Spinal cord (tissue), 10 donors: ENCODE results near the gene SEC14L6. TPM values are rescaled to one million over a fixed set of nuclear protein-coding genes. Genes with fewer than 3 reads are reported as not detected.
A peak's percentile ranks its signal among the peaks of the same experiment; 100 is the strongest.

Source experiments
- DNase-seq, 6 donors: peaks; one replicate each; pipeline versions ENCODE4 v3.0.0 to v3.0.0-alpha.2; 2013 to 2015; ENCODE audit warnings: low spot score in 6 of 6, low read depth in 4 of 6
- H3K27ac ChIP-seq: one replicate; pipeline ENCODE4 v1.5.1; 2013; ENCODE audit warnings: low read depth, low read length, control low read depth
- H3K27me3 ChIP-seq: one replicate; pipeline ENCODE4 v1.6.1; 2013; ENCODE audit warnings: low read length; ENCODE audit not compliant: control insufficient read depth, insufficient read depth
- H3K36me3 ChIP-seq: one replicate; pipeline ENCODE4 v1.6.1; 2013; ENCODE audit warnings: low read length; ENCODE audit not compliant: control insufficient read depth, insufficient read depth
- H3K4me1 ChIP-seq: one replicate; pipeline ENCODE4 v1.6.1; 2013; ENCODE audit warnings: low read length; ENCODE audit not compliant: control insufficient read depth, insufficient read depth
- H3K4me3 ChIP-seq: one replicate; pipeline ENCODE4 v1.5.1; 2013; ENCODE audit warnings: low read depth, low read length, control low read depth
- H3K9me3 ChIP-seq: one replicate; pipeline ENCODE4 v1.6.1; 2013; ENCODE audit warnings: low read length; ENCODE audit not compliant: control insufficient read depth, insufficient read depth
- WGBS: methylation state at CpG from one replicate; pipeline ENCODE4 v1.1.5; 2013; ENCODE audit warnings: missing lambda C conversion rate; ENCODE audit not compliant: insufficient coverage; 5-methylcytosine and 5-hydroxymethylcytosine counted together
- polyA plus RNA-seq, 2 donors: library from polyadenylated mRNA; unstranded; fragments of 120-200 nt; gene quantifications; one replicate each; pipeline ENCODE4 v1.2.1, GENCODE V29; 2013; ENCODE audit not compliant: insufficient read length in 2 of 2
- total RNA-seq, 2 donors: library from RNA; depleted of rRNA in 1 of 2; stranded (reverse); fragments of 120-200 nt in 1 of 2; fragments of >200 nt in 1 of 2; gene quantifications; one replicate each; pipeline versions ENCODE4 v1.2.3 to v1.2.4, GENCODE V29; 2013 to 2014
- donor health status: healthy.

SEC14L6 gene
- total and polyA plus RNA-seq, 4 donors, result 2.6 to 7.9 (median 3.5) TPM

DNA sequence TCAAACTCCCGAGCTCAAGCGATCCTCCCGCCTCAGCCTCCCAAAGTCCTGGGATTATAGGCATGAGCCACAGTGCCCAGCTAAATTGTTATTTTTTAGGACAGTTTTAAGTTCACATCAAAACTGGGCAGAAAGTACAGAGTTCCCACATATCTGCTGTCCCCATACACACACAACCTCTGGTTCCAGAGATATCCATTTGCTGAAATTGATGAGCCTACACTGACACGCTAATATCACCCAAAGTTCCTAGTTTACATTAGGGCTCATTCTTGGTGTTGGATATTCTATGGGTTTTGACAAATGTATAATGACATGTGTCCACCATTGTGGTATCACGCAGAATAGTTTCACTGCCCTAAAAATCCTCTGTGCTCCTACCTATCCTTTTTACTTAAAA is 38.3 kb downstream of the SEC14L6 start:
- Histone ChIP-seq H3K27ac (no peak overlapping the region), H3K9me3 (no peaks in the 10 kb centered on the region), H3K4me3 (no peak overlapping the region), H3K4me1 (no peaks in the 10 kb centered on the region), H3K27me3 (peaks cover 21% of the 10 kb centered on the region), H3K36me3 (no peaks in the 10 kb centered on the region)
- WGBS, result 100% methylated on average over 3 of the region's 5 CpGs
- DNase-seq, result no peak

DNA sequence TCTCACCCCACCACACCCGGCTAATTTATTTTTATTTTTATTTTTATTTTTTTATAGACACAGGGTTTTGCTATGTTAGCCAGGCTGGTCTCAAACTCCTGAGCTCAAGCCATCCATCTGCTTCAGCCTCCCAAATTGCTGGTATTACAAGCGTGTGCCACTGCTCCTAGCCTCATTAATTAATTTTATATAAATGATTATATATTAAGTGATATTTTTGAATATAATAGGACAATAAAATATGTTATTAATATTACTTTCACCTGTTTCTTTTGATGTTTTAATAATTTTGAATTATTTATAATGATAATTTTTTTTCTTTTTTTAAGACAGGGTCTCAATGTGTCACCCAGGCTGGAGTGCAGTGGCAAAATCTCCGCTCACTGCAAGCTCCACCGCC is 38.9 kb downstream of the SEC14L6 start:
- no peak for DNase-seq
- H3K27ac ChIP-seq, result no peak overlapping the region
- no CpG with 5 or more reads among the region's 4 CpGs for WGBS
- no peaks in the 10 kb centered on the region for H3K9me3 ChIP-seq
- no peak overlapping the region for H3K4me3 ChIP-seq
- H3K27me3 ChIP-seq, result peaks cover 21% of the 10 kb centered on the region
- H3K36me3 ChIP-seq, result no peaks in the 10 kb centered on the region
- H3K4me1 ChIP-seq, result no peaks in the 10 kb centered on the region

DNA sequence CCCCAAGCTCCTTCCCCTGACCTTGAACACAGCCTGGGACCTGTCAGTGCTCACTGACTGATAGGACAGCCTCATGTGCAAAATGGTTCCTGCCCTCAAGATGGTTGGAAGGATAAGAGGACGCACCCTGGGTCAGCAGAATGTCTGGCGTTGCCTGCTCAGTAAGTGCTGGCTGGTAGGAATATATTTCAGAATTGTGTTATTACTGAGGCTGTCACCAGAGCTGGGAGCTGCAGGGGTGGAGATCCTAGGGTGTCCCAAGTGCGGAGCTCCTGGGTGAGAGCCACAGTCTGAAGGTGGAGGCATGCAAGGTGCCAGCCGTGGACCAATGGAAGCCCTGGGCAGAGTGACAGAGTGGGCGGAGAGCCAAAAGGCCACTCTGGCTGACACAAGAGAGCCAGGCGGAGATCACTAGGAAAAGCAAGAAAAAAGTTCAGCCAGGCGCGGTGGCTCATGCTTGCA is 40.0 kb downstream of the SEC14L6 start:
- H3K9me3 ChIP-seq, result no peaks in the 10 kb centered on the region
- H3K36me3 ChIP-seq, result no peaks in the 10 kb centered on the region
- no peaks in the 10 kb centered on the region for H3K4me1 ChIP-seq
- DNase-seq, result no peak
- 73% methylated on average over 8 of the region's 8 CpGs for WGBS
- H3K27me3 ChIP-seq, result peaks cover 21% of the 10 kb centered on the region
- no peak overlapping the region for H3K27ac ChIP-seq
- H3K4me3 ChIP-seq, result no peak overlapping the region

DNA sequence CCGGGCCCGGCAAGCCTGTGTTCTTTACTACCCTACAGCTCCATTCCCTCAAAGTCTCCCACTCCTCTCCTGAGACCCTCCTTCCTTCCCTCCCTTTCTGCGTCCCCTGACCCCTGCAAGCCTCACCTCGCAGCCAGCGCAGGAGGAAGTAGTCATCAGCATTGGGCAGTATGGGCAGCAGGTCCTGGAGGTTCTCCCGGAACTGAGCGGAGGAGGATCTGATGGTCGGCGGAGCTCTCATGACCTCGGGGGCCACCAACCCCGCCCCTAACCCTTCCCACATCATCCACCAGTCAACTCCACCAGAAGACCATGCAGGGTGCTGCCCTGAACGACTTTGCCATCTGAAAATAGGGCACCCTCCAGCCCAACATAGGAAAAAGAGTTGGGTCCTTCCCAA is 43.0 kb downstream of the SEC14L6 start:
- no peak for DNase-seq
- Histone ChIP-seq H3K9me3 (no peaks in the 10 kb centered on the region), H3K36me3 (no peaks in the 10 kb centered on the region), H3K27ac (no peak overlapping the region), H3K4me3 (no peak overlapping the region), H3K4me1 (no peaks in the 10 kb centered on the region), H3K27me3 (peaks cover 21% of the 10 kb centered on the region)
- WGBS, result 78% methylated on average over 6 of the region's 12 CpGs

DNA sequence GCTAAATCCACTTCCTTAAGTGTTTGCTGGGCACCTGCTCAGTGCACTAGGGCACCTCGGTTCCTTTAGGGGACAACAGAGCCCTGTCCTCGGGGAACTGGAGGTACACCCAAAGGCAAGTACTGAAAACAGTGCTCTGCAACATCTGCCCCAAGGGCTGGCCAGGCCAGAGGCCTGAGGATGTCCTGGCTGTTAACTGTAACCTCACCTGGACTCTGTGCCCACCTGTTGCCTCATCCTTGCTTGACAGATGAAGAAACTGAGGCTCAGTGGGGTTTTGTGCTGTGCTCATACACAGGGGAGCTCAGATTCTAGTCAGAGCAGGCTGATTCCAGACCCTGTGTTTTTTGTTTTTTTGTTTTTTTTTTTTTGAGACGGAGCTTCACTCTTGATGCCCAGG is 43.6 kb downstream of the SEC14L6 start:
- Histone ChIP-seq H3K4me1 (no peaks in the 10 kb centered on the region), H3K4me3 (no peak overlapping the region), H3K36me3 (no peaks in the 10 kb centered on the region), H3K9me3 (no peaks in the 10 kb centered on the region), H3K27ac (no peak overlapping the region), H3K27me3 (peaks cover 21% of the 10 kb centered on the region)
- DNase-seq, result no peak
- 65% methylated on average over 2 of the region's 3 CpGs for WGBS

DNA sequence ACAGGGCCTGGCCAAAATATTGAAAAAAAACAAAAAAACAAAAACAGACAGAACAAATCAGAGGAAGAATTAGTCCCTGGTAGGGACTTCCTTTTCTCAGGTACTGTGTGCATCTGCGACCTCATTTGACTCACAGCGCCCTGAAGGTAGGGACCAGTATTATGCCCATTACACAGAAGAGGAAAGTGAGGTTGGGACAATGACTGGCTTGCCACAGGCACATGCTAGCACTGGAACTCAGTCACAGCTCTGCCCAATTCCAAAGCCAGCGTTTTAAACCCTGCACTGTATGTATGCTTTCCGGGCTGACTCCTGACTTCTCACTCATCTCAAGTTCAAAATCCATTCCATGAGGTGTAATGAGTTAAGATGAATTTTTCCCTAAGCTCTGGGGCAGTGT is 44.4 kb downstream of the SEC14L6 start:
- Histone ChIP-seq H3K27me3 (peaks cover 21% of the 10 kb centered on the region), H3K9me3 (no peaks in the 10 kb centered on the region), H3K4me3 (no peak overlapping the region), H3K36me3 (no peaks in the 10 kb centered on the region), H3K4me1 (no peaks in the 10 kb centered on the region), H3K27ac (no peak overlapping the region)
- WGBS, result 87% methylated on average over 2 of the region's 4 CpGs
- DNase-seq, result no peak

DNA sequence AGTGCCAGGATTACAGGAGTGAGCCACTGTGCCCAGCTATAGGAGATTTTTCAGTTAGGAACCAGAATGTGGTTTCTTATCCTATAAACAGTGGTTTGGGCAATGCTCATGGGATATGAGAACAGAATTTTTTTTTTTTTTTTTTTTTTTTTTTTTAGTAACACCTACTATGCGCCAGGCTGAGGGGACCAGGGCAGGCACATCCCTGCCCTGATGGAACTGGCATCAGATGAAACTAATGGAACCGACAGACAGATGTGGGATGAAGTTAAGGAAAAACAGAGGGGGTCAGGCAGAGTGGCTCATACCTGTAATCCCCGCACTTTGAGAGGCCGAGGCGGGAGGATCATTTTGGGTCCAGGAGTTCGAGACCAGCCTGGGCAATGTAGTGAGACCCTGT is 45.9 kb downstream of the SEC14L6 start:
- no peak overlapping the region for H3K4me3 ChIP-seq
- no peaks in the 10 kb centered on the region for H3K36me3 ChIP-seq
- 92% methylated on average over 2 of the region's 6 CpGs for WGBS
- no peaks in the 10 kb centered on the region for H3K4me1 ChIP-seq
- H3K27me3 ChIP-seq, result peaks cover 16% of the 10 kb centered on the region
- H3K9me3 ChIP-seq, result no peaks in the 10 kb centered on the region
- H3K27ac ChIP-seq, result no peak overlapping the region
- DNase-seq, result no peak

DNA sequence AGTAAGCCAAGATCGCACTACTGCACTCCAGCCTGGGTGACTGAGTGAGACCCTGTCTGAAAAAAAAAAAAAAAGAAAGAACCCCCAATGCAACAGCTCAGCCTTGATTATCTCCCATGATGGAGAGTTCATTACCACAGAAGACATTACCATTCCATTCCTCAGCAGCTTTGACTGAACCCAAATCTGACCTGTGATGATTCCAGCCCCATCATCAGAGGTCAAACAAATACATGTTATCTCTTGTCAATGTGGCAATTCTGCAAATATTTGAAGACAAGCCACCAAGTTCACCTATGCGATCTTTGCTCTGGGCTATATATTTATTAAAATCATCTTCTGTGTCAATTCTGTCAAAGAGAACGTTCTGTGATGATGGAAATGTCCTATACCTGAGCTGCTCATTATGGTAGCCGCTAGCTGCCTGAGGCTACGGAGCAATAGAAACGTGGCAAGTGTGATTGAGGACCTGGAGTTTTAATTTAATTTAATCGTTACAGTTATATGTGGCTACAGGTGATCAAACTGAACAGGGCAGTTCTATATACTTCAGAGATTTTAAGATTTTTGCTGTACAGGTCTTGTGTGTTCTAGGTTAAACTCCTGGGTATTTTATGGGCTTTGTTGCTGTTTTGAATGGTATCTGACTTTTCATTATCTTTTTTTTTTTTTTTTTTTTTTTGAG is 48.9 kb downstream of the SEC14L6 start:
- Histone ChIP-seq H3K36me3 (no peaks in the 10 kb centered on the region), H3K4me1 (no peaks in the 10 kb centered on the region), H3K9me3 (no peaks in the 10 kb centered on the region), H3K4me3 (no peak overlapping the region), H3K27ac (no peak overlapping the region), H3K27me3 (no peaks in the 10 kb centered on the region)
- peak in 1 of 6 donors; percentile 6 for DNase-seq
- 86% methylated on average over 6 of the region's 7 CpGs for WGBS

DNA sequence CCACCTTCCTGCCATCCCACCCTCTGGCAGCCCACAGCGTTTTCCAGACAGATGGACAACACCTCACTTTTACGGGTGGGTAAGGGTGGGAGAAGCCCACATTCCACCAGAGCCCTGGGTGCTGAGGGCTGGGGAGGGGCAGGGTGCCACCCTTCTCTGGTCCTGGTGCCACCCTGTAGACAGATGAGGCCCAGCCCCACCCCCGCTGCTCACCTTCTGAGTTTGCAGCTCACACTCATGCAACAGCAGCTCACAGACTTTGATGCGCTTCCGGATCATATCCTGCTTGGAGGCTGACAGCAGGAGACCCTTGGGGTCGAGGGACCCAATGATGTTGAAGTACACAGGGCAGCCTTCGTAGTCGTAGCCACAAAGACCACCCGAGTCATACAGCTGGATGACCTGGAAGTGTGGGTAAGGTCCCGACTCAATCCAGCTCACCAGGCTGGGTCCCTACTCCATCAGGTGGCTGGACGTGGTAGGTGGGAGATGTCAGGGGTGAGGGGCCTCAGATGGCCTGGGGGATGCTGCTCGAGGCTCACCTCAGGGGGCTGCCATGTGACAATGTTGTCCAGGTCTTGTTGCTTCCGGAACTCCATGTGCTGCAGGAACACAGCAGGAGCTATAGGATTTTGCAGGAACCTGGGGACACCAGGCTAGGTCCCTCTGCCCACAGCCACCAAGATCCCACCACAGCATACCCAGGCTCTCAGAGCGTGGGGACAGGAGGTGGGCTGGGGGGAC is 51.3 kb downstream of the SEC14L6 start:
- H3K9me3 ChIP-seq, result no peaks in the 10 kb centered on the region
- H3K27me3 ChIP-seq, result no peaks in the 10 kb centered on the region
- no peaks in the 10 kb centered on the region for H3K36me3 ChIP-seq
- 74% methylated on average over 12 of the region's 14 CpGs for WGBS
- no peak overlapping the region for H3K4me3 ChIP-seq
- DNase-seq, result no peak
- no peak overlapping the region for H3K27ac ChIP-seq
- H3K4me1 ChIP-seq, result no peaks in the 10 kb centered on the region

DNA sequence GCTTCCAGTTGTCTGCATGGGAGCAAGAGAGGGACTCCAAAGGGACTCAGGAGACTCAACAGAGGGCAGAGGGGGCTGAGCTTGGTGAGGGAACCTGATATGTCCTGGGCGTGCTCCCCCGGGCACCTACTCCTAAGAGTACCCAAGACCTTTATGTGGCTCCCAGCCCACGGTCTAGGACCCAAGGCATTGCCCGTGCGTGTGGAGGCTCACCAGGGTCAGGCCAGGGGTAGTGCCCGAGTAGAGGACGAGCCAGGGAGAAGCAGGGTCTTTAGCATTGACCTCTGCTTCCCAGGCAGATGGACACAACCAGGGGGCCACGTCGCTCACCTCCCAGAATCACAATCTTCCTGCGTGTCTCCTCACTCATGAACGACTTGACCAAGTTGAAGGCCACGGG is 54.4 kb downstream of the SEC14L6 start:
- Histone ChIP-seq H3K27ac (no peak overlapping the region), H3K27me3 (no peaks in the 10 kb centered on the region), H3K4me3 (no peak overlapping the region), H3K36me3 (no peaks in the 10 kb centered on the region), H3K9me3 (no peaks in the 10 kb centered on the region), H3K4me1 (no peaks in the 10 kb centered on the region)
- DNase-seq, result no peak
- 91% methylated on average over 12 of the region's 12 CpGs for WGBS
